ENCODE measurements around the gene MLEC. TPM values are rescaled to one million over a fixed set of nuclear protein-coding genes. Genes with fewer than 3 reads are reported as not detected.

The MLEC gene
- total RNA-seq, 1 experiment from 2014 or later: 181 TPM

DNA sequence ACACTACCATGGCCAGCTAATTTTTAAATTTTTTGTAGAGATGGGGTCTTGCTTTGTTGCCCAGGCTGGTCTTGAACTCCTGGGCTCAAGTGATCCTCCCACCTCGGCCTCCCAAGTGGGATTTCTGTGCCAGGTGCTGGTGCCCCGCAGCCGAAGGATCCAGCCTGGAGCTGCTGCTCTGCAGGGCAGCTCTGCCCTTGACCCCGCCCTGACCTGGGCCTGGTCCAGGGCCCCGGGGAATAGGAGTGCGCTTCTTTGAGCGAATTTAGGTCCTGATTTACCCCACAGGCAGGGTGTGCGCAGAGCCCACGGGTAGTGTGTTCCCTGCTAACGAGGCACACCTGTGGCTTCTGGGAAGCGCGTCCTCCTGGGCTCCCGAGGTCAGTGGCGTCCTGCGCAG is 53.9 kb downstream of the MLEC start:
- no peak overlapping the region for H3K23ac ChIP-seq (ENCODE audit: insufficient read length, low read depth, low read length)
- Mint-ChIP-seq H3K4me1 (no peaks in the 10 kb centered on the region), H3K27me3 (ENCODE audit: low read depth) (no peaks in the 10 kb centered on the region), H3K27ac (no peak overlapping the region), H3K9me3 (no peaks in the 10 kb centered on the region), H3K4me3 (no peak overlapping the region), H3K36me3 (ENCODE audit: insufficient read depth in 1 of 3, low read depth in 3 of 3) (no peaks in the 10 kb centered on the region)
- H3K56ac ChIP-seq (ENCODE audit: insufficient read length, low read depth, low read length): no peak overlapping the region
- no peak overlapping the region for H2BK15ac ChIP-seq (ENCODE audit: low read depth, low read length)
- H3K79me2 ChIP-seq (ENCODE audit: insufficient read depth, low read length): no peaks in the 10 kb centered on the region
- H2AK5ac ChIP-seq (ENCODE audit: insufficient read length, low read length): no peak overlapping the region
- H4K5ac ChIP-seq (ENCODE audit: insufficient read length, low read depth, low read length): no peak overlapping the region
- no peak overlapping the region; the same call in 1 of the 2 replicates for H3K14ac ChIP-seq (ENCODE audit: insufficient read depth, low read length)
- H3K9ac ChIP-seq (ENCODE audit: extremely low read depth, insufficient read length, low read length): no peak overlapping the region
- no peak overlapping the region for H2BK20ac ChIP-seq (ENCODE audit: low read depth, low read length, poor library complexity, severe bottlenecking)
- no peaks in the 10 kb centered on the region for H3K23me2 ChIP-seq (ENCODE audit: insufficient read length, low read depth, low read length, poor library complexity, severe bottlenecking)
- H3K18ac ChIP-seq (ENCODE audit: insufficient read length, low read depth, low read length): no peak overlapping the region
- TF ChIP-seq, protein P1, sequence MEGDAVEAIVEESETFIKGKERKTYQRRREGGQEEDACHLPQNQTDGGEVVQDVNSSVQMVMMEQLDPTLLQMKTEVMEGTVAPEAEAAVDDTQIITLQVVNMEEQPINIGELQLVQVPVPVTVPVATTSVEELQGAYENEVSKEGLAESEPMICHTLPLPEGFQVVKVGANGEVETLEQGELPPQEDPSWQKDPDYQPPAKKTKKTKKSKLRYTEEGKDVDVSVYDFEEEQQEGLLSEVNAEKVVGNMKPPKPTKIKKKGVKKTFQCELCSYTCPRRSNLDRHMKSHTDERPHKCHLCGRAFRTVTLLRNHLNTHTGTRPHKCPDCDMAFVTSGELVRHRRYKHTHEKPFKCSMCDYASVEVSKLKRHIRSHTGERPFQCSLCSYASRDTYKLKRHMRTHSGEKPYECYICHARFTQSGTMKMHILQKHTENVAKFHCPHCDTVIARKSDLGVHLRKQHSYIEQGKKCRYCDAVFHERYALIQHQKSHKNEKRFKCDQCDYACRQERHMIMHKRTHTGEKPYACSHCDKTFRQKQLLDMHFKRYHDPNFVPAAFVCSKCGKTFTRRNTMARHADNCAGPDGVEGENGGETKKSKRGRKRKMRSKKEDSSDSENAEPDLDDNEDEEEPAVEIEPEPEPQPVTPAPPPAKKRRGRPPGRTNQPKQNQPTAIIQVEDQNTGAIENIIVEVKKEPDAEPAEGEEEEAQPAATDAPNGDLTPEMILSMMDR (conservative IDR thresholded peaks at IDR 0.05): no peak
- no peak overlapping the region for H3K4me2 ChIP-seq (ENCODE audit: insufficient read depth, insufficient read length, low read length)
- no peak overlapping the region for H2AFZ ChIP-seq (ENCODE audit: low read length)
- no peak overlapping the region for H4K8ac ChIP-seq (replicated peaks; ENCODE audit: insufficient read length, low read depth, low read length)
- H3K79me1 ChIP-seq (ENCODE audit: insufficient read depth, low read depth, low read length, poor library complexity, severe bottlenecking): no peaks in the 10 kb centered on the region
- WGBS (ENCODE audit: extremely low coverage, insufficient read length, low lambda C conversion rate): no CpG with 5 or more reads among the region's 15 CpGs
- no peak overlapping the region for H2BK120ac ChIP-seq (ENCODE audit: low read depth, low read length, poor library complexity, severe bottlenecking)
- no peak overlapping the region for H2BK5ac ChIP-seq (ENCODE audit: insufficient read length, low read length)
- H4K91ac ChIP-seq (ENCODE audit: insufficient read length, low read depth, low read length): no peak overlapping the region
- H3K27me3 ChIP-seq (ENCODE audit: insufficient read depth, low read length): no peaks in the 10 kb centered on the region
- H3K27ac ChIP-seq (ENCODE audit: insufficient read length, low read depth, low read length): no peak overlapping the region
- no peak for DNase-seq
- no peak overlapping the region for H3T11ph ChIP-seq (ENCODE audit: low read length)
- no peak overlapping the region for H3K4ac ChIP-seq (ENCODE audit: low read depth, low read length)
- no peaks in the 10 kb centered on the region for H3K4me1 ChIP-seq (ENCODE audit: insufficient read depth, low read length)
- H3K9me3 ChIP-seq (ENCODE audit: control insufficient read depth, low read depth, low read length): no peaks in the 10 kb centered on the region
- no peak overlapping the region for H2BK12ac ChIP-seq (ENCODE audit: insufficient read length, low read depth, low read length)
- no peaks in the 10 kb centered on the region for H4K20me1 ChIP-seq (ENCODE audit: control insufficient read depth, insufficient read depth, insufficient read length)
